Muscle of arm (tissue), 12 donors: ENCODE data around the gene SPINT2. TPM values are rescaled to one million over a fixed set of nuclear protein-coding genes. Genes with fewer than 3 reads are reported as not detected.

ENCODE experiments used
- DNase-seq: peaks from one replicate; pipeline ENCODE4 v3.0.0-alpha.2; 2013
- polyA plus RNA-seq, 12 donors: library from polyadenylated mRNA; unstranded; fragments of 120-200 nt; gene quantifications; one replicate each; pipeline ENCODE4 v1.2.1, GENCODE V29; 2013; ENCODE audit not compliant: insufficient read length in 12 of 12

Gene SPINT2
- polyA plus RNA-seq, 12 donors, result 2.7 to 80.3 (median 4.9) TPM; not detected in 1

- DNase-seq, result no peak
These were observed 1.6 kb downstream of the SPINT2 start for GRCh38 chr19:38265921-38266429.

- DNase-seq, result no peak
These were observed 2.7 kb downstream of the SPINT2 start for GRCh38 chr19:38266981-38267597.

- DNase-seq, result no peak
These were observed 3.5 kb downstream of the SPINT2 start for GRCh38 chr19:38267761-38268483.

GRCh38 chr19:38268539-38268938 is 4.2 kb downstream of the SPINT2 start:
- DNase-seq, result no peak

DNA sequence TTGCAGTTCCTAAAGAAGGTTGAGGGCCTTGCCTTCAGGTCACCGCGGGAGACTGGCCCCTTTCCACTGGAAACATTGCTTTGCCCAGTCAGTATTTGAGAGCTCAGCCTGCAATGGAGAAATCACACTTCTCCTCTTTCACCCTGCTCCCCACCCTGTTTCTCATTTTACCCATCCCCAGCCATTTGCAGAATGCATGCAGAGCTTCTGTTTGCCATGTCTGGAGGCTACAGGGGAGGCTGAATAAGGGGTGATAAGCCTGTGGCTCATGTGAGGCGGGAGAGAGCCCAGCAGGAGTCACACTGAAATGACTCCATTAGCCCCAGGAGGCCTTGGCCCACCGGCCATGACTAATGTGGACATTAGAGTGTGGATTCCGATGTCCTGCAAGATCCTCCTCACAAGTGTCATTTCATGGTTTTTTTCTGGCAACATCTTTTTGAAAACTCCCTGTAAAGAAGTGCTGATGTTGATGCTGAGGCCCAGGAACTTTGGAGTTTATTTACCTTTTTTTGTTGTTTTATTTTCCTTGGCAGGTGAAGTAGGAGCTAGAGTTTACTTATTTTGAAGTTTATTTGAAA is 6.3 kb downstream of the SPINT2 start:
- DNase-seq, result no peak

DNA sequence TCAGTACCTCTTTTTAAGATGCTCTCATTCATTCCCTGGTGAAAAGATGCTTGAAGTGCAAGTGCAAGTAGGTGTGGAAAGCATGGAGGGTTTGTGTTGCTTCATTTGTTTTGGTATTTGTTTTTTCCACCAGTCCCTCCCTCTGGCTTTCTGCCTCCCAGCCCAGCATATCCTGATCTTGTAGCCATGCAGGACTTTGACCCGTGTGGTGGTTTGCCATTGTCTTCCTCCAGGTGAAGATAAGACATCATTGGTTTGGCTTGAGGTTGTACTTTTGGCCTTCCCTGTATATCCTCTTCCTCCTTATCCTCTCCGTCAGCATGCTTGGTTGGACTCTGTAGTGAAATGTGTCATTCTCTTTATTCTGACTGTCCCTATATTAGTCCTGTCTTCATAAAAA is 9.1 kb downstream of the SPINT2 start:
- DNase-seq, result no peak

GRCh38 chr19:38274739-38275138 is 10.4 kb downstream of the SPINT2 start:
- DNase-seq, result no peak

DNA sequence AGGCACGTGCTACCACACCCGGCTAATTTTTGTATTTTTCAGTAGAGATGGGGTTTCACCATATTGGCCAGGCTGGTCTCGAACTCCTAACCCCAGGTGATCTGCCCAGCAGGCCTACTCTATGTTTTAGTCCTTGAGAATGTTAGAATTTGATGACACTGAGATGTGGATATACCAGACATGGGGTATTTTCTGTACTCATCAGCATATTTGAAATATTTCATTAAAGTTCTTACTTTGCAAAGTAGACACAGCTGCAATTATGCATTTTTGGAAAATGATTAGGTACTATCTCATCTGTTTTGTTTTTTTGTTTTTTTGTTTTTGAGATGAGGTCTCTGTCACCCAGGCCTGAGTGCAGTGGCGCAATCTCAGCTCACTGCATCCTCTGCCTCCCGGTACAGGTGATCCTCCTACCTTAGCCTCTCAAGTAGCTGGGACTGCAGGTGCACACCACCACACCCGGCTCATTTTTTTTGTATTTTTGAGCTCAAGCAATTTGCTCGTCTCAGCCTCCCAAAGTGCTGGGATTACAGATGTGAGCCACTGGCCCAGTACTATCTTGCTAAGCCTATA is 12.7 kb downstream of the SPINT2 start:
- no peak for DNase-seq

- no peak for DNase-seq
These were observed 13.2 kb downstream of the SPINT2 start for GRCh38 chr19:38277549-38277948.

DNA sequence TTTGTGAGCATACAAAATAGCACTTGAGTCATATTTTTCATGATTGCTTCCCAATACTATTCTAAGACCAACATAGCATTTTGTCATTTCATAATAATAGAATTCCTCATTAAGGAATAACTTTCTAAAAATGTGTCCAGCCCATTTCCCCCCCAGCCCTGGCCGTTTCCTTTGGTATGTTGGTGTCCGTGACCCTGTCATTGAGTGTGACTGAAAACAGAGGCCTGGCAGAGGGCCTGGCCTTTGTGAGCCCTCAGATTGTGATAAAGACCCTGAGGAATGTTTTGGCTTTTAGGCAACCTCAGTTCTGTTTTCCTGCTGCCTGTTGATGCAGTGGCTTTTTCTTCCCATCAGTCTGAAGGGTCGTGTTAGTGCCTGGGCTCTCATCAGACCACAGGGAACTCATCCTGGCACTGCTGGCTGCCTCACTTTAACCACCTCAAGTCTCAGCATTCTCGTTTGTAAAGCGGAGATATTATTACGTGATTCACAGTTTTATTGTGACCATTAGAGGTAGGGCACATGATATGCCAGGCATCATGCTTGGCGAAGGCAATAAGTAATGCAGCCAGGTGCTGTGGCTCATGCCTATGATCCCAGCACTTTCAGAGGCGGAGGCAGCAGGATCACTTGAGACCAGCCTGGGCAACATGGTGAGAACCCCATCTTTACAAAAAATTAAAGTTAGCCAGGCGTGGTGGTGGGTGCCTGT is 13.8 kb downstream of the SPINT2 start:
- DNase-seq, result no peak

DNA sequence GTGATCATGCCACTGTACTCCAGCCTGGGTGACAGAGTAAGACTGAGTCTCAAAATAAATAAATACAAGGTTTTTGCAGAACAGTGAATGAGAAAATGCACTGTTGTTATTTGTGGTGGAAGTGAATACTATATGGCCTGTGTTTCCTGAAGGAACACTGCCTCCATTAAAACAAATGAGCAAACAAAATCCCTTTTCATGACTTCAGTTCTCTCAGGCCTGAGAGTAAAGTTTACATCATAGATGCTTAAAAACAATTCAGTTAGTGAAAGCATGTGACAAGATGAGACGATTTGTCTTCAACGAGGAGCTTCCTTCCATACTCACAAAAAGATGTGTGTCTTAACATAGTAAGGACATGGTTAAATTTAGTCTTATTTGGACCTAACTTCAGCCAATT is 14.4 kb downstream of the SPINT2 start:
- no peak for DNase-seq

- DNase-seq, result no peak
These were observed 15.9 kb downstream of the SPINT2 start for GRCh38 chr19:38280030-38280921.

DNA sequence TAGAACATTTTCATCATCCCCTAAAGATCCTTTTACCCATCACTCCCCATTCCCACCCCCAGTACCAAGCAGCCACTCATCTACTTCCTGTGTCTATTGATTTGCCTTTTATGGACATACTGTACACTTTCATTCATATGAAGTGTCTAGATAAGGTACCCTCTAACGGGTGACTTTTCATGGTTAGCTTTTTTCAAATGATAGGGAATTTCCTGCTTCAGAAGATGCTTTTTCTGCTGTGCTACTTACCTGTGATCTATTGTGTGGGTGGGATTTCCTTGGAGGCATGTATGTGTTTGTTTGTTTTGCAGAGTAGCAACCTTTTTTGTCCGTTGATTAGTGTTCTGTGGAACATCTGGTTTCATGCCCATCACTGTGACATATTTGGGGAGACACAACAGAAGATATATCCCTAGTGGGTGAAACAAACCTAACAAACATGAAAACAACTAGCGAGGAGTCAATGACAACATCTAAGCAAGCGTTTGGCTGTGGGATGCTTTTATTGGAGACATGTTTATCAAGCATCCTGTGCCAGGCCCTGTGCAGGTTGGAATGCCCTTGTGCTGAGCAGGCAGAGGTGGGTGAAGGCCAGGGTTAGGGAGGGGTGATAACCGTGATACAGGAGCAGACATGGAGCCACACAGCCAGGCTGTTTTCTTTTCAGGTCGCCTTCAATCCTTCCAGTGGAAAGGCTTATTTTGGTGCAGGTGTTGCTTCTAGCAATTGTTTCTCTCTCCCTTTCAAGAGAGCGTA is 17.6 kb downstream of the SPINT2 start:
- no peak for DNase-seq

DNA sequence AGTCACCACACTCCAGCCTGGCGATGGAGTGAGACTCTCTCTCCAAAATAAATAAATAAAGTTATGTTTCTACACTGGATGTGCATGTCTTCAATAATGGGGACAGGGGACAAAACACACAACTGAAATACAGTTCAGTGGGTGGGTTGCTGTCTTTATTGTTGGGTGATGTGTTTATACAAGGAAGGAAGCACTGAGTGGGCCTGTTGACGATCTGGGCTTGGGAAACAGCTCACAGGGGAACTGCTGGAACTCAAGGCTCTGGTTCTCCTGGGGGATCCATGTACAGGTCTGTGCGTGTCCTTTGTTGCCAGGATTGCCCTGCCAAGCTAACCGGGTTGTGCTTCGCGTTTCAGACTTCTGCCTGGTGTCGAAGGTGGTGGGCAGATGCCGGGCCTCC is 18.9 kb downstream of the SPINT2 start:
- no peak for DNase-seq

- DNase-seq, result no peak
These were observed 20.0 kb downstream of the SPINT2 start for GRCh38 chr19:38284422-38284821.

DNA sequence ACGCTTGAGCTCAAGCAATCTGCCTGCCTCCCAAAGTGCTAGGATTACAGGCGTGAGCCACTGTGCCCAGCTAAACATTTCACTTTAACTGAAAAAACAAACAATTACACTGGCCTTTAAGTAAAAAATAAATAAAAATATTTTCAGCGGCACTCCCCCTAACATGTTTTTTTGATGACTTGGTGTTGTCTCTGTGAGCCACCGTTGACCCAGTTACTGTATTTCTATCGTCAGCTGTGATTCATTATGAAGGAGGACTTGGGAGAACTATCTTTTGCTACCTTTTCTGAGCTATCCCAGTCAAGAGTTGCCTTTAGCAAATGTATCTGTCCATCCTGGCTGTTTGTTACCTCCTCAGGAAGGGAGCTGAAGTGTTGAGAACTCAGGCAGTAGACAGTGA is 21.2 kb downstream of the SPINT2 start:
- DNase-seq, result no peak

- DNase-seq, result no peak
These were observed 23.2 kb downstream of the SPINT2 start for GRCh38 chr19:38287604-38288003.

GRCh38 chr19:38288123-38288855 is 23.9 kb downstream of the SPINT2 start:
- DNase-seq, result no peak

DNA sequence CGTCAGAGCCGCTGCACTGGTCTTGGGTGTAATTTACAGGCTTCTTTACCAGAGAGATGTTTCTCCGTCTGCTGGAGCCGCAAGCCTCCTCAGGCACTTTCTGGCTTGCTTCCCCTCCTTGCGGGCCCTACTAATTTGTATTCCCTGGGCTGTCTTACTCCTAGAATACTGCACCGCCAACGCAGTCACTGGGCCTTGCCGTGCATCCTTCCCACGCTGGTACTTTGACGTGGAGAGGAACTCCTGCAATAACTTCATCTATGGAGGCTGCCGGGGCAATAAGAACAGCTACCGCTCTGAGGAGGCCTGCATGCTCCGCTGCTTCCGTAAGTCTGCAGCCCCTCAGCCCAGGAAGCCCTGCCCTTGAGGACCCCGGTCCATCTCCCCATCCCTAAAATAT is 25.6 kb downstream of the SPINT2 start:
- DNase-seq, result no peak
